ENCODE data around the gene ZNF420.
"Not testable (repeated sequence)": the region's sequence is repeated elsewhere in the genome, so short reads cannot be mapped to it uniquely, and the experiment has no call there.

ZNF420 gene

GRCh38 chr19:37077934-37078716 is at the start of gene ZNF420:
Gene ZNF420, plus strand, starts transcription at chr19:37078433. Its CDS starts 10,686 bp downstream, at chr19:37089119.
- peak; percentile 94 for DNase-seq

- DNase-seq, result no peak
These were observed 33.1 kb upstream of the ZNF420 start for GRCh38 chr19:37045140-37045539.

GRCh38 chr19:37055330-37055729 is 22.9 kb upstream of the ZNF420 start:
- no peak for DNase-seq

- DNase-seq, result no peak
These were observed 21.5 kb upstream of the ZNF420 start for GRCh38 chr19:37056776-37057175.

GRCh38 chr19:37059142-37059541 is 19.1 kb upstream of the ZNF420 start:
- DNase-seq, result no peak

GRCh38 chr19:37064886-37065285 is 13.3 kb upstream of the ZNF420 start:
- not testable (repeated sequence) for DNase-seq

- DNase-seq, result no peak
These were observed 4.1 kb upstream of the ZNF420 start for GRCh38 chr19:37074111-37074510.

- DNase-seq, result no peak
These were observed 3.3 kb upstream of the ZNF420 start for GRCh38 chr19:37074819-37075362.

- not testable (repeated sequence) for DNase-seq
These were observed 1.7 kb upstream of the ZNF420 start for GRCh38 chr19:37076524-37076923.

- DNase-seq, result no peak
These were observed 716 bp upstream of the ZNF420 start for GRCh38 chr19:37077501-37077933.

- DNase-seq, result no peak
These were observed 442 bp downstream of the ZNF420 start for GRCh38 chr19:37078717-37079032.

- DNase-seq, result no peak
These were observed 1.0 kb downstream of the ZNF420 start for GRCh38 chr19:37079238-37079637.

GRCh38 chr19:37082307-37082706 is 4.1 kb downstream of the ZNF420 start:
- DNase-seq, result no peak

- DNase-seq, result no peak
These were observed 8.9 kb downstream of the ZNF420 start for GRCh38 chr19:37087110-37087509.

GRCh38 chr19:37095859-37096258 is 17.6 kb downstream of the ZNF420 start:
- DNase-seq, result no peak

- DNase-seq, result no peak
These were observed 20.3 kb downstream of the ZNF420 start for GRCh38 chr19:37098570-37098969.

- DNase-seq, result not testable (repeated sequence)
These were observed 25.9 kb downstream of the ZNF420 start for GRCh38 chr19:37104135-37104534.

- DNase-seq, result not testable (repeated sequence)
These were observed 33.5 kb downstream of the ZNF420 start for GRCh38 chr19:37111753-37112152.

GRCh38 chr19:37114001-37114400 is 35.8 kb downstream of the ZNF420 start:
- no peak for DNase-seq

- DNase-seq, result not testable (repeated sequence)
These were observed 43.9 kb downstream of the ZNF420 start for GRCh38 chr19:37122093-37122492.

- no peak for DNase-seq
These were observed 50.0 kb downstream of the ZNF420 start for GRCh38 chr19:37127999-37128820.

GRCh38 chr19:37128821-37129177 is 50.6 kb downstream of the ZNF420 start:
- no peak for DNase-seq

- DNase-seq, result no peak
These were observed 57.9 kb downstream of the ZNF420 start for GRCh38 chr19:37136111-37136510.

GRCh38 chr19:37148214-37148613 is 70.0 kb downstream of the ZNF420 start:
- no peak for DNase-seq
